K562 (cell line): ENCODE results near the gene EIF4G1. TPM values are rescaled to one million over a fixed set of nuclear protein-coding genes. Genes with fewer than 3 reads are reported as not detected.

Experiments
- BCLAF1 ChIP-seq, 2 experiments: fragments of 450-650 bp in 1 of 2; IDR thresholded peaks; 2 replicates each; pipeline ENCODE4 v1.6.1; 2011 to 2017; ENCODE audit warnings: low read depth in 2 of 2, antibody characterized with exemption in 1 of 2, borderline replicate concordance in 1 of 2, low read length in 1 of 2, mild to moderate bottlenecking in 1 of 2, mixed read lengths in 1 of 2; ENCODE audit not compliant: control insufficient read depth in 1 of 2
- CHD2 ChIP-seq: IDR thresholded peaks from 2 replicates; pipeline ENCODE4 v1.6.1; 2011; ENCODE audit warnings: low read depth, low read length
- HNRNPL ChIP-seq: fragments of 200-400 bp; formaldehyde crosslinking; IDR thresholded peaks from 2 replicates; pipeline ENCODE4 v1.6.1; 2017; ENCODE audit warnings: low read depth, mild to moderate bottlenecking, low read length
- TARDBP ChIP-seq: fragments of 450-650 bp; IDR thresholded peaks from 2 replicates; pipeline ENCODE4 v1.6.1; 2016
- ZBTB5 ChIP-seq: fragments of 450-650 bp; IDR thresholded peaks from 2 replicates; pipeline ENCODE4 v1.6.1; 2017; ENCODE audit warnings: antibody characterized with exemption
- ZNF263 ChIP-seq: sonication (generic); formaldehyde crosslinking; IDR thresholded peaks from 2 replicates; pipeline ENCODE4 v1.8.0; 2022; ENCODE audit warnings: mild to moderate bottlenecking, missing genetic modification reagents, borderline replicate concordance
- ZNF592 ChIP-seq: fragments of 450-650 bp; IDR thresholded peaks from 2 replicates; pipeline ENCODE4 v1.6.1; 2017; ENCODE audit warnings: antibody characterized with exemption, mild to moderate bottlenecking
- ZNF766 ChIP-seq: fragments of 200-800 bp; sonication (Bioruptor generic); conservative IDR thresholded peaks from 2 replicates; pipeline ENCODE4 v1.6.1; 2016; ENCODE audit warnings: missing genetic modification characterization, missing compliant biosample characterization
- polyA plus RNA-seq, 8 experiments: library from polyadenylated mRNA; depleted of rRNA in 4 of 8; stranded (reverse) in 5 of 8; unstranded in 3 of 8; fragments of >200 nt; fragmentation: Nextera tagmentation in 2 of 8; fragmentation: Illumina TruSeq in 1 of 8; extraction: Ambion mirVana in 2 of 8; extraction: Trizol in 1 of 8; gene quantifications; 2 replicates each; pipeline versions ENCODE4 v1.2.1 to v1.2.3, GENCODE V29; 2011 to 2014; ENCODE audit warnings: inconsistent platforms in 1 of 8, missing spikeins in 1 of 8
- total RNA-seq, 7 experiments: library from RNA; depleted of rRNA in 6 of 7; stranded (reverse); fragments of >200 nt in 6 of 7; fragmentation: Illumina TruSeq in 2 of 7; extraction: Trizol in 2 of 7; gene quantifications; 2 replicates each; pipeline versions ENCODE4 v1.2.1 to v1.2.3, GENCODE V29; 2011 to 2021; ENCODE audit warnings: low replicate concordance in 1 of 7
- TF ChIP-seq, protein P1 (sequence below): fragments of 150-350 bp; conservative IDR thresholded peaks from 2 replicates; pipeline ENCODE4 v1.6.1; 2014; ENCODE audit warnings: low read length
- TF ChIP-seq, protein P2 (sequence below), 2 experiments: IDR thresholded peaks; 2 replicates each; pipeline ENCODE4 v1.6.1; 2012; ENCODE audit warnings: improper control_type of control experiment in 2 of 2, low read depth in 2 of 2, low read length in 2 of 2, borderline replicate concordance in 1 of 2

EIF4G1 gene
- total and polyA plus RNA-seq, 9 of the 15 experiments (the other 6 are each of a cell fraction or from before 2014, with no cell fraction given): 4.6 to 505 (median 155) TPM

GRCh38 chr3:184361932-184362667 is 47.7 kb downstream of the EIF4G1 start (continued):
- TF ChIP-seq, protein P1, sequence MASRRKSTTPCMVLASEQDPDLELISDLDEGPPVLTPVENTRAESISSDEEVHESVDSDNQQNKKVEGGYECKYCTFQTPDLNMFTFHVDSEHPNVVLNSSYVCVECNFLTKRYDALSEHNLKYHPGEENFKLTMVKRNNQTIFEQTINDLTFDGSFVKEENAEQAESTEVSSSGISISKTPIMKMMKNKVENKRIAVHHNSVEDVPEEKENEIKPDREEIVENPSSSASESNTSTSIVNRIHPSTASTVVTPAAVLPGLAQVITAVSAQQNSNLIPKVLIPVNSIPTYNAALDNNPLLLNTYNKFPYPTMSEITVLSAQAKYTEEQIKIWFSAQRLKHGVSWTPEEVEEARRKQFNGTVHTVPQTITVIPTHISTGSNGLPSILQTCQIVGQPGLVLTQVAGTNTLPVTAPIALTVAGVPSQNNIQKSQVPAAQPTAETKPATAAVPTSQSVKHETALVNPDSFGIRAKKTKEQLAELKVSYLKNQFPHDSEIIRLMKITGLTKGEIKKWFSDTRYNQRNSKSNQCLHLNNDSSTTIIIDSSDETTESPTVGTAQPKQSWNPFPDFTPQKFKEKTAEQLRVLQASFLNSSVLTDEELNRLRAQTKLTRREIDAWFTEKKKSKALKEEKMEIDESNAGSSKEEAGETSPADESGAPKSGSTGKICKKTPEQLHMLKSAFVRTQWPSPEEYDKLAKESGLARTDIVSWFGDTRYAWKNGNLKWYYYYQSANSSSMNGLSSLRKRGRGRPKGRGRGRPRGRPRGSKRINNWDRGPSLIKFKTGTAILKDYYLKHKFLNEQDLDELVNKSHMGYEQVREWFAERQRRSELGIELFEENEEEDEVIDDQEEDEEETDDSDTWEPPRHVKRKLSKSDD: no peak
- TF ChIP-seq BCLAF1 (IDR thresholded peaks at IDR 0.05; ENCODE audit: borderline replicate concordance in 1 of 2, control insufficient read depth in 1 of 2, low read depth in 2 of 2, low read length in 1 of 2): no peak
- TF ChIP-seq CHD2: no peak
- no peak for TF ChIP-seq HNRNPL
- TF ChIP-seq, protein P2, sequence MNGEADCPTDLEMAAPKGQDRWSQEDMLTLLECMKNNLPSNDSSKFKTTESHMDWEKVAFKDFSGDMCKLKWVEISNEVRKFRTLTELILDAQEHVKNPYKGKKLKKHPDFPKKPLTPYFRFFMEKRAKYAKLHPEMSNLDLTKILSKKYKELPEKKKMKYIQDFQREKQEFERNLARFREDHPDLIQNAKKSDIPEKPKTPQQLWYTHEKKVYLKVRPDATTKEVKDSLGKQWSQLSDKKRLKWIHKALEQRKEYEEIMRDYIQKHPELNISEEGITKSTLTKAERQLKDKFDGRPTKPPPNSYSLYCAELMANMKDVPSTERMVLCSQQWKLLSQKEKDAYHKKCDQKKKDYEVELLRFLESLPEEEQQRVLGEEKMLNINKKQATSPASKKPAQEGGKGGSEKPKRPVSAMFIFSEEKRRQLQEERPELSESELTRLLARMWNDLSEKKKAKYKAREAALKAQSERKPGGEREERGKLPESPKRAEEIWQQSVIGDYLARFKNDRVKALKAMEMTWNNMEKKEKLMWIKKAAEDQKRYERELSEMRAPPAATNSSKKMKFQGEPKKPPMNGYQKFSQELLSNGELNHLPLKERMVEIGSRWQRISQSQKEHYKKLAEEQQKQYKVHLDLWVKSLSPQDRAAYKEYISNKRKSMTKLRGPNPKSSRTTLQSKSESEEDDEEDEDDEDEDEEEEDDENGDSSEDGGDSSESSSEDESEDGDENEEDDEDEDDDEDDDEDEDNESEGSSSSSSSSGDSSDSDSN (IDR thresholded peaks at IDR 0.05; ENCODE audit: borderline replicate concordance in 1 of 2, low read depth in 2 of 2, low read length in 2 of 2): peak in 1 of 2 experiments; percentile 44; a peak in 1 of 4 replicates
- TF ChIP-seq ZNF766: 0 out of 2 replicates have a peak, but pooled peaks have one; percentile 43
- TF ChIP-seq ZBTB5: no peak
- no peak for TF ChIP-seq ZNF592
- peak; percentile 35; the same call in 1 of the 2 replicates for TF ChIP-seq TARDBP
- peak; percentile 59 for TF ChIP-seq ZNF263 (CRISPR knock-in tag)
